GM10266 (cell line): ENCODE measurements around the gene SNAPC2.
"Not testable (repeated sequence)": the region's sequence is repeated elsewhere in the genome, so short reads cannot be mapped to it uniquely, and the experiment has no call there.

ENCODE experiments used
- DNase-seq: peaks from one replicate; pipeline ENCODE4 v3.0.0; 2012; ENCODE audit errors: extremely low spot score
- TF ChIP-seq, protein P1 (sequence below): IDR thresholded peaks from 2 replicates; pipeline ENCODE4 v1.5.1; 2012; ENCODE audit warnings: mild to moderate bottlenecking, low read depth; ENCODE audit not compliant: control insufficient read depth, insufficient read depth; ENCODE audit errors: missing control alignments

Gene SNAPC2

DNA sequence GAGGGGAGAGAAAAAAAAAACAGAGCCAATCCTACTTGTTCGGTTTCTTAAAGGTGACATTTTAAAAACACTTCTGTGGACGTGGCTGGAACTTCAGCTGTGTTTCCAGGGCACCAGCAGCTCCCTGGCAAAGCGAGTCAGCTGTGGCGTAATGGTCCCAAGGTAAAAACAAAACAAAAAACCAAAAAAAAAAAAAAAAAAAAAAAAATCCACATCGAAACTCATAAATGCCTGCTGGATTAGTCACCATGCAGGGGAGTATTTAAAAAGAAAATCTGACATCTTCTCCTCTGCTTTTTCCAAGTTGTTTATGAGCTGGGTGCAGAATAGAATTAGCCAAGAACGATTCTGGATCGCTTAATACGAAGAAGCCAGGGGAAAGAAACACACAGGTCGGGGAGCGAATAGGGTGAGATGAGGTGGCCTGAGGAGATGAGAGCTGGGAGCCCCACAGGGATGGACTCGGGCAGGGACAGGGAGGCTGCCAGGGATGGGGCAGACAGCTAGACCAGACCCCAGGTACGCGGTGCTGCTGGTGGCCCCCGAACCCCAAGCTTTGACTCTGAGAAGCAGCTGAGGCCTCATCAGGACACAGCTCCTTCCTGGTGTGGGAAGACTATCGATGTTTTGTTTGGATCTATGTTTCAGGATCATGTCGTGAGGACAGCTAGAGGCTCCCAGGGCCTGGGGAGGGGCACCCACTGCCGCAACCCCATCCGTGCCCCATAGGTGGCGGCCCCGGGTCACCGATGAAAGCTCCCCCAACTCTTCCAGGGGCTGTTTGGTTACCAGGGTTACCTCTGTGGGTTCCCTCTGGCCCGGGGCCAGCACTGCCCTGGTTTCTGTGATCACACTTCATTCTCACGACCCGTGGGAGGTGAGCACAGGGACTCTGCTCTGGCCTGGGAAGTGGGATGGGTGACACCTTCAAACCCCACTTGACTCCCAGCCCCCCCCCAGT is 8.9 kb downstream of the SNAPC2 start:
- TF ChIP-seq, protein P1, sequence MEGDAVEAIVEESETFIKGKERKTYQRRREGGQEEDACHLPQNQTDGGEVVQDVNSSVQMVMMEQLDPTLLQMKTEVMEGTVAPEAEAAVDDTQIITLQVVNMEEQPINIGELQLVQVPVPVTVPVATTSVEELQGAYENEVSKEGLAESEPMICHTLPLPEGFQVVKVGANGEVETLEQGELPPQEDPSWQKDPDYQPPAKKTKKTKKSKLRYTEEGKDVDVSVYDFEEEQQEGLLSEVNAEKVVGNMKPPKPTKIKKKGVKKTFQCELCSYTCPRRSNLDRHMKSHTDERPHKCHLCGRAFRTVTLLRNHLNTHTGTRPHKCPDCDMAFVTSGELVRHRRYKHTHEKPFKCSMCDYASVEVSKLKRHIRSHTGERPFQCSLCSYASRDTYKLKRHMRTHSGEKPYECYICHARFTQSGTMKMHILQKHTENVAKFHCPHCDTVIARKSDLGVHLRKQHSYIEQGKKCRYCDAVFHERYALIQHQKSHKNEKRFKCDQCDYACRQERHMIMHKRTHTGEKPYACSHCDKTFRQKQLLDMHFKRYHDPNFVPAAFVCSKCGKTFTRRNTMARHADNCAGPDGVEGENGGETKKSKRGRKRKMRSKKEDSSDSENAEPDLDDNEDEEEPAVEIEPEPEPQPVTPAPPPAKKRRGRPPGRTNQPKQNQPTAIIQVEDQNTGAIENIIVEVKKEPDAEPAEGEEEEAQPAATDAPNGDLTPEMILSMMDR, result peak; percentile 56
- peak; percentile 86 for DNase-seq

DNA sequence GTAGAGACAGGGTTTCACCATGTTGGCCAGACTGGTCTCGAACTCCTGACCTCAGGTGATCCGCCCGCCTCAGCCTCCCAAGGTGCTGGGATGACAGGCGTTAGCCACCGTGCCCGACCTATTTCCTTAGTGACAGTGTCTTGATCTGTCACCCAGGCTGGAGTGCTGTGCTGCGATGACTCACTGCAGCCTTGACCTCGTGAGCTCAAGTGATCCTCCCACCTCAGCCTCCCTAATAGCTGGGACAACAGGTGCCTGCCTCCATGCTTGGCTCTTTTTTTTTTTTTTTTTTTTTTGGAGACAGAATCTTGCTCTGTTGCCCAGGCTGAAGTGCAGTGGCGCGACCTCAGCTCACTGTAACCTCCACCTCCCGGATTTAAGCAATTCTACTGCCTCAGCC is 9.9 kb downstream of the SNAPC2 start:
- DNase-seq, result not testable (repeated sequence)

DNA sequence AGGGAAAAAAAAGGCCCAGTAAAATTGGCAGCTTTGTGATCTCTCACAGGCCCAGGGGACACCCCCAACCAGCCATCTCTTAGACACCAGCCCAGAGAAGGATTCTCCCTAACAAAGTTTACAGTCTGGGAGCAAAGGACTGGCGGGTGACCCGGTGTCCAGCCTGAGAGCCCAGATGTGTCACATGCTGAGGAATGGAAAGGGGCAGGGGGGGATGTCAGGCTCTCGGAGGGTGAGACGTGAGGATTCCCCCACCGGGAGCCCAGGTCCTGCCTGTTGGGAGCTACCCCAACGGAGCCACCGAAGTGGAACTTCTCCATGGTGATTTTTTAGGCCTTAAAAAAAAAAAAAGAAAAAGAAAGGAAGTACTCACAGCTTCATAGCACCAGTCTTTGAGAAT is 10.6 kb downstream of the SNAPC2 start:
- TF ChIP-seq, protein P1, result no peak
- no peak for DNase-seq

DNA sequence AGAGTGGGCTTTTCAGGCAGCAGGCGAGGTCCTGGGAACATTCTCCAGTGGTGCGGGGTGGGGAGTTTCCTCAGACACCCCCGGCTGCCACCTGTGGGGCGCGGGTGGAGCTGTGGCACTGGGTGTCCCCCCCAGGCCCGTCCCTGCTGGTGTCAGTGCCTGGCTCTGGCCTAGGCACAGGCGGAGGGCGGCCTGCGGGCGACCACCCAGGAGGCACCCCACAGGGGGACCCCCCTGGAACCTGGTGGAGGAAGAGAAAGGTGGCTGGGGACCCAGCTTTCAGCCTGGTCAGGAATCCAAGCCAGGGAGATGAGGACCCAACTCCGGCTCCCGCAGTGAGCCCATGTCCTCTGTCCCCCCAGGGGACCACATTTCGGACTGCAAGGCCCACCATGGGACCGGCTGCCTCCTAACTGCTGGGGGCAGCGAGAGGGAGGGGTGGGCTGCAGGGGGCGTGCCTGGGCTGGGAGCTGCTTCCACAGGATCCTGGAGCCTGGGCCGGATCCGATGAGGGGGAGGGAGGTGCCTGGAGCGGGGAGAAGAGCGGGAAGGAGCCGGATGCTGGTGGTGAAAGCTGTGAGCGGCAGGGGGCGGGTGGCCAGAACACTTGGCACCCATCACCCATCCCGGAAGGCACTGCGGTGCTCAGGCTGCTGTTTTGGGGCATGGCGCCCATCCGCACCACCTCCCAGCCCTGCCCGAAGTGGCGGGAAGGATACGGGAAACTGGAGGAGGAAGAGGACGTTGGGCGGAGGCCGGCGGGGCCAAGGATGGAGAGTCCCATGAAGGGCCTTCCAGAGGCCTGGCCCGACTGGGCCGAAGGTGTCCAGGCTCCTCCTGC is 11.3 kb downstream of the SNAPC2 start:
- no peak for DNase-seq
- TF ChIP-seq, protein P1, result no peak

DNA sequence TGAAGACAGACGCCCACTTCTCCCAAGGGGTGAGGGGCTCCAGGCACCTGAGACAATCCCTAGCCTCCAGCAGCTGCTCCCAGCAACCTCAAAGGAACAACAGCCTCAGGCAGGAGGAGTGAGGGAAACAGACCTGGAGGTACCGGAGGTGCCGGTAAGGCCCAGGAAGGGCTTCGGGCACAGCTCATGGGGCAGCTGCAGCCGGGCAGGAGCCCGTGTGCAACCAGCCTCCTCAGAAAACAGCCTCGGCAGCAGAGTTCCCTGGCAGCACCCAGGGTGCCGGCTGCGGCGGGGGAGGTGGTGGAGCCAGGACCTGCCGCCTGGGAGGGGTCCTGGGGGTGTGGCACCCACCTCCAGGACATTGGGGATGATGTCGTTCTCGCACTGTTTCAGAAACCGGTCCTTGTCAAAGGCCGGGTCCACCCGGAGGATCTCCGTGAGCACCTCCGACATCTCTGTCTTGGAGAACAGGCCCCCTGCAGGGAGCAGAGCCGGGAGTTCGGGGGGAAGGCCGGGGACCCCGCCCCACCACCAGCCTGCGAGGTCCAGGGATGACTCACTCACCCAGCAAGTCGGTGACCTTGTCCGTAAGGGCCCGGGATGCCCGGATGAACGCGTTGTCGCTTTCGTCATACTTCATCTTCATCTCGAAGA is 12.3 kb downstream of the SNAPC2 start:
- TF ChIP-seq, protein P1, result no peak
- no peak for DNase-seq

DNA sequence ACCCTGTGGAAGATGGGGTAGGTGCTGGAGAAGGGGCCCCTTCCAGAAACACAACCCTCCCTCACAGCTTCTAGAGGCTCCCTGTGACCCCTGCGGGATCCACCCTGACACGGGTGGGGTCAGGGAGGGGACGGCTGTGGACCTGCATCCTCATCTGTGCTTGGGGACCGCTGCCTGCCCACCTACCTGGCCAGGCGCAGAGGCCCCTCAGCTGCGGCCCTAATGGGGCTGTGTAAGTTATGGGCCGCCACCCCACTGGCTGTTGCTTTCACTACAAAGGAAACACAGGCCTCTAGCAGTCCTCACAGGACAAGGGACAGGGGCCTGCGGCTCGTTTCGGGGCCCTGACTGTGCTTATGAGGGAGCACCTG is 12.8 kb downstream of the SNAPC2 start:
- TF ChIP-seq, protein P1, result no peak
- DNase-seq, result no peak

DNA sequence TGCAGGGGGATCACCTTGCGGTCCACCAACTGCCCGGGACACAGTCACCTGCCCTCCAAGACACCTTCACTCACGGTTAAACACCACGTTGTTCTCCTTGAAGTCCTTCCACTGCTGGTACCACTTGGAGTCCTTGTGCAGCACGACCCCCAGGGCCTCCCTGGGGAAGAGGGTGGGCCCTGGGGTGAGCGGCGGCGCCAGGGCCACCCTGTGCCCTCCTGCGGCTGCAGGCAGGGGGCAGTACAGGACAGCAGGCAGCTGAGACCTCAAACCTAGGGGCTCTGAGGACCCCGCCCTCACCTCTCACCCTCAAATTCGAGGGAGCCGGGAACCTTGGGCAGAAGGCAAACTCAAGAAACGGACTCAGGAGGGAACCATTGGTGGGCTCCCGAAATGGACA is 13.3 kb downstream of the SNAPC2 start:
- TF ChIP-seq, protein P1, result peak; percentile 5

More for the DNA sequence above, 13.3 kb downstream of the SNAPC2 start:
- no peak for DNase-seq
